NOMO-1 (cell line): Measurements from ENCODE around the gene OVOL1.
"Not testable (repeated sequence)": the region's sequence is repeated elsewhere in the genome, so short reads cannot be mapped to it uniquely, and the experiment has no call there.

ENCODE experiments used
- DNase-seq, 2 experiments: peaks; one replicate each; lab custom pipeline; 2025; ENCODE audit not compliant: unreplicated experiment in 2 of 2; lab: John Stamatoyannopoulos, UW

The OVOL1 gene

DNA sequence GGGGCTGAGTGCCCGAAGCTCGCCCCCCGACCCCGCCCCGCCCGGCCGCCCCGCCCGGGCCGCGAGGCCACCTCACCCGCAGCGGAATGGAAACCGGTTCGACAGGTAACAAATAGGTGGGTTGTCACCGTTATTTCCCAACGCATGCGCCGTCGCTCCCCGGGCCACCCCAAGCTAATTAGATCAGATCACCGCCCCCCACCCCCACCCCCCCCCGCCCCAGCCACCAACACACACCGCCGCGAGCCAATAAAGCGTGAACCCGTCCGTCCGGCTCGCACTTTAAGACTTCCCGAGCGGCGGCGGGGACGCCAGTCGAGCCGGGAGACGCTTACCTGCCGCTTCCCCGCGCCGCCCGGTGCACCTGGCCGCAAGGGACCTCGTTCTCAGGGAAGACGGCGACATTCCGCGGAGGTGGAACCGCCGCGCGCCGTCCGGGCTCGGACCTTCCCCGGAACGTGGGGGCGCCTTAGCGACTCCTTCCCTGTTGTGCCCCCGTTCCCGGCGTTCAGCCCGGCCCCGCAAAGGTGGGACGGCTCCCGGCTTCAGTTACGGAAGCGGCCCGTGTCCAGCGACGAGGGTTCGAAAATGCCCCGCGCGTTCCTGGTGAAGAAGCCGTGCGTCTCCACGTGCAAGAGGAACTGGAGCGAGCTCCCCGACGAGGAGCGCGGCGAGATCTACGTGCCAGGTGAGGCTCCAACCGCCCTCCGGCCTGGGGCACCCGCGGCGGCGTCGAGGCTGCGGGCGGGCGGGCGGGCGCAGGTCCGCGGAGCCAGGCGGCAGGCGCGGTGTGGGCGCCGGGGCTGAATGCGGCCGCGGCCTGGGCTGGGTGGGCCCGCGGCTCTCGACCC is at the start of gene OVOL1:
Gene OVOL1, plus strand, starts transcription at position 278 of the 851 bp plus-strand sequence. Its CDS starts 311 bp downstream, at position 589.
- no peak for DNase-seq

DNA sequence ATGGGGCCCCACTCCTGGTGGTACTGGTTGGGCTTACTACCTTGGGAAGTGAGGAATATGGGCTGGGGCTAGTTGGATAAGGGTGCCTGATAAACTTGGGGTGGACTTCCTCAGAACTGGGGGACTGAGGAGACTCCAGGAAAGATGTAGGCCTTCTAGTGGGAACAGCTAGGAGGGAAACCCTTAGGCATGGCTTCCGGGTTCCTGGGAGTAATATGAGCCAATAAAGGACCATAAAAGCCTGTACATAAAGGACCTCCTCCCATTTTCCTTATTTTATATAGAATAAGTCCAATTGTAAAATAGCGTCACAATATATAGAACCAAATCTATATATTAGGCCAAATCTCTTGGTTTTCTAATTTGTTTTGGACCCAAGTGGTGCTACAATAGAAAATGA is 47.8 kb upstream of the OVOL1 start:
- no peak for DNase-seq

DNA sequence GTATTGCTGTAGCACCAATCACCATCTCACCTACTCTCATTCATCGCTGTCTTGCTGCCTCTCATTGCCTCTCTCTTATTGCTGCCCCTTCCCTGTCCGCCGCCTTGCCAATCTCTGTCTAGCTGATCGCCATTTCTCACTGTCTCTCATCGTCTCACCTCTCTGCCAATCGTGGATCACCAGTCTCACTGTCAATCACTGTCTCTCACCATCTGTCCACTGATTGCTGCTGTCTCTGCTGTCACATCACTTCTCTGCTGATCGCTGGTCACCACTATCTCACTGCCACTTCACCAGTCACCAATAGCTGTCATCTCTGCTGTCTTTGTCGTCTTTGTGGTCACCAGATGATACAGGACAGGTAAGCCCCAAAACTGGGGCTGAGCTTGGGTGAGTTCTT is 45.7 kb upstream of the OVOL1 start:
- DNase-seq: no peak

DNA sequence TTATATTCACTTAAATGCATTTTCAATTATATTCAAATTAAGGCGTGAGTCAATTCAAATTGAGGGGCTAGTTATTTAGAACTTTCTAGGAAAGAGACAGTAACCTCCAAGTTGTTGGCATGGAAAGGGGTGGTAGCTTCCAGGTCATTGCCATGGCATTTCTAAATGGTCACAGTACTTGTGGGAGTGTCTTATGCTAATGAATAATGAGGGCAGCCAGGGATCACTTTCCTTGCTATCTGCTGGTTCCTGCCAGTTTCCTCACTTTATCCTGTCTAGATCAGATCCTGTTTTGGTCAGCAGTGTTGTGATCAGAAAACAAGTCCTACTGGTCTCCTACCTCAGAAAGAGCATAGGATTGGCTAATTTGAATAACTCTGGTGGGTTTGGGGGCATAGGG is 44.5 kb upstream of the OVOL1 start:
- DNase-seq: no peak

DNA sequence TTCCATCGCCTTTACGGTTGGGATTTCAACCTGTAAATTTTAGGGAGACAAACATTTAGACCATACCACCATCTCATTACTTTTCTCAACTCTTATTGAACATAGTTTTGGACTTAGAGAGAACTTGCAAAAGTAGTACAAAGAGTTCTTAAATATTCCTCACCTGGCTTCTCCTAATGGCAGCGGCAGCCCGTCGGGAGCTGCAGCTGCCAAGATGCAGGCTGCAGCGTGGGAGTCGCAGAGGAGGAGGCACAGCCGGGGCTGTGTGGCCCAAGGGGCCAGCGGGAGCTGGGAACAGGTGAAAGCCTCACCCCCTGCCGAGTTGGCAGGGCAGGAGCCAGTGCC is 43.2 kb upstream of the OVOL1 start:
- no peak for DNase-seq

DNA sequence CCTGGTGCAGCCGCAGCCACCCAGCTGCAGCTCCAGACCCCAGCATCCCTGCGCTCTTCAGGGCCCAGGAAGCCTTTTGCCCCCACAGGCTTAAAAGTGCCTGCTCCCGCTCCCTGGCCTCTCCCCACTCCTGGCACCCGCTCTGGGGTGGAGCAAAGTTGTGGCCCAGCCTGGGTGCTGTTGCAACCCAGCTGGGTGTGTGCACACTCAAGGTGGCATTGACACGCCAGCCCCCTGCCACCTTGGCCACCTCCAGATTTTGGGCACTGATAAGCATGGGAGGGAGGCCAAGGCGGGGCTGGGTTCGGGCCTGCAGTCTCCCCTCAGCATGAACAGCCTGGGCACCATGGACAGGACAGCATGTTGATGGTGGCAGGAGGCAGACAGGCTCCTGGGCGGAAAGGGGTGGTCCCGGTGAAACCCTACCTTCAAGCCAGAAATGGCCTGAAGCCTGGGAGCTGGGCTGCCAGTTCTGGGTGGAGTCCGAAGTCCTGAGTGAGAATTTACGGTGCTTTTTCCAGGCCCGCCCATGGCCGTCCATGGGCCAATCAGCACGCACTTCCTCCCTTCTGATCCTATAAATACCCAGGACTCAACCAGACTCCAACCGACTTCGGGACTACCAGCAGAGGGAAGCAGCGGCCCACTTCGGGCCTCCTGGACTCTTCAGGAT is 42.7 kb upstream of the OVOL1 start:
- DNase-seq: peak; percentile 59 to 76

DNA sequence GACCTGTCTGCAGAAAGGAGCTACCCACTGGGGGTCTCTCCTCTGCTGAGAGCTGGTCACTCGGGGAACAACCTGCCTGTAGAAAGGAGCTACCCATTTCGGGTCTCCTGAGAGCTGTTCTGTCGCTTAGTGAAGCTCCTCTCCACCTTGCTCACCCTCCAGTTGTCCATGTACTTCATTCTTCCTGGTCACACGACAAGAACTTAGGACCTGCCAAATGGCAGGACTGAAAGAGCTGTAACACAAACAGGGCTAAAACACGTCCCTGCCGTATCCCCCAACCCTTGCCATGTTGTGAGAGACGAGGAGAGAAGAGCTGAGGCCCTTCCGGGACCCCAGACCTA is 42.2 kb upstream of the OVOL1 start:
- DNase-seq: no peak

DNA sequence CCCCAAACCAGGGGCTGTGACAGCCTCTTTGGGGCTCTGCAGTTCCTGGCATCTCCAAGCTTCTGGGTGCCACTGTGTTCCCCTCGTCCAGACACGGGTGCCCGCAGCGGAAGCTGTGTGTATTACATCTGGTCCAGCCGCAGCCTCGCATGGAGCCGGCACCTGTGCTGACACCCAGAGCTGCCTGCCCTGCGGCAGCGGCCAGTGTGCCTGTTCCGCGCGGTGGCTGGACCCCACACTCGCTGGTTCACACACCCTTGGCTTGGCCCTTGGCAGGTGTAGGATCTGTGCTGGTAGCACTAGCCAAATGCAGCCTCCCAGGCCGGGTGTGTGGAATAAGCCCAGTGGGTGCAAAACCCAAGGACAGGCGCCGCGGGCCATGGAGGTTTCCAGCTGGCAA is 41.8 kb upstream of the OVOL1 start:
- no peak for DNase-seq

DNA sequence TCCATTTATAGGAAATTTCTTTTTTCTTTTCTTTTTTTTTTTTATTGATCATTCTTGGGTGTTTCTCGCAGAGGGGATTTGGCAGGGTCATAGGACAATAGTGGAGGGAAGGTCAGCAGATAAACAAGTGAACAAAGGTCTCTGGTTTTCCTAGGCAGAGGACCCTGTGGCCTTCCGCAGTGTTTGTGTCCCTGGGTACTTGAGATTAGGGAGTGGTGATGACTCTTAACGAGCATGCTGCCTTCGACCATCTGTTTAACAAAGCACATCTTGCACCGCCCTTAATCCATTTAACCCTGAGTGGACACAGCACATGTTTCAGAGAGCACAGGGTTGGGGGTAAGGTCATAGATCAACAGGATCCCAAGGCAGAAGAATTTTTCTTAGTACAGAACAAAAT is 24.7 kb upstream of the OVOL1 start:
- DNase-seq: not testable (repeated sequence)

DNA sequence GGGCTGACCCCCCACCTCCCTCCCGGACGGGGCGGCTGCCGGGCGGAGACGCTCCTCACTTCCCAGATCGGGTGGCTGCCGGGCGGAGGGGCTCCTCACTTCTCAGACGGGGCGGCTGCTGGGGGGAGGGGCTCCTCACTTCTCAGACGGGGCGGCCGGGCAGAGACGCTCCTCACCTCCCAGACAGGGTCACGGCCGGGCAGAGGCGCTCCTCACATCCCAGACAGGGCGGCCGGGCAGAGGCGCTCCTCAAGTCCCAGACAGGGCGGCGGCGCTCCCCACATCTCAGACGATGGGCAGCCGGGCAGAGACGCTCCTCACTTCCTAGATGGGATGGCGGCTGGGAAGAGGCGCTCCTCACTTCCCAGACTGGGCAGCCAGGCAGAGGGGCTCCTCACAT is 24.0 kb upstream of the OVOL1 start:
- DNase-seq: not testable (repeated sequence)

DNA sequence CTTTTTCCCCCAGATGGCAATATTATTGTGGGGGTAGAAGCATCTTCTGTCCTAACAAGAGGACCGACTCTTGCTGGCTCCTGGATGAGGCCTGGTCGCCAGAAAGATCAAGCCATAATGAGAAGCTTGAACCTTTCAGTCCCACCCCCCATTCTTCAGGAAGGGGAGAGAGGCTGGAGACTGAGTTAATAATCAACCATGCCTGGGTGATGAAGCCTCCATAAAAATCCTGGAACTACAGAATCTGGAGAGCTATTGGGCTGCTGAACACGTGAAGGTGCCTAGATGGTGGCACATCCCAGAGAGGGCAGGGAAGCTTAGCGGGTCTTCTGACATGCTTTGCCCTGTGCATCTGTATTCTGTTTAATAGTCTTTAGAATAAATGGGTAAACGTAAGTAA is 22.4 kb upstream of the OVOL1 start:
- no peak for DNase-seq

DNA sequence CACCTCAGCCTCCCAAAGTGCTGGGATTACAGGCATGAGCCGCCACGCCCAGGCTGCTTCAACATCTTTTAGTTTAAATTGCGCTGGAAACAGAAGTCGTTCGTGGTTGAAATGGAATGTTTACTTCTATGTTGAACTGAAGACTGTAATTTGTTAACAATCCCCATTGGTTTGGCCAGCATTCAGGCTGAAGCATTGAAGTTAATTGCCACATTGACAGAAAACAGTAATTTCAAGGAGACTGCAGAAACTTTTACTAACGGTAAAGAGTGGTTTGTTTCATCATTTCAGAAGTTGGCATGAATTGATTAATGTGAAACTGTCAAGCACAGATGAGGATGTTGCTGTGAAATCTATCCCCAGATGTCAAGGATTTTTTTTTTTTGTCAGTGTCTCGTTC is 20.3 kb upstream of the OVOL1 start:
- DNase-seq: peak; percentile 89 to 99

DNA sequence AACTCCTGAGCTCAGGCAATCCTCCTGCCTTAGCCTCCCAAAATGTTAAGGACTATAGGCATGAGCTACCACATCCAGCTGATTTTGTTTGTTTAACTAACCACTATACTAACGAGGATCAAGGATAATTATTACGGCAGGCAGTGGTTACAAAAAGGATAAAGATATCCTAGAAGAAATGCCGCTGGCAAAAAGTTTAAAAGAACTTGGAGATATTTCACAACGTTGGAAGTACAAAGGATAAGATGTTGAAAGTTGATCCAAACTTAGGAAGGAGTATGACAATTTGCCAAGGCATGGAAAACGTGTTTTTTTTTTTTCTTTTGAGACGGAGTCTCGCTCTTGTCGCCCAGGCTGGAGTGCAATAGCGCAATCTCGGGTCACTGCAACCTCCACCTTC is 19.5 kb upstream of the OVOL1 start:
- no peak for DNase-seq

DNA sequence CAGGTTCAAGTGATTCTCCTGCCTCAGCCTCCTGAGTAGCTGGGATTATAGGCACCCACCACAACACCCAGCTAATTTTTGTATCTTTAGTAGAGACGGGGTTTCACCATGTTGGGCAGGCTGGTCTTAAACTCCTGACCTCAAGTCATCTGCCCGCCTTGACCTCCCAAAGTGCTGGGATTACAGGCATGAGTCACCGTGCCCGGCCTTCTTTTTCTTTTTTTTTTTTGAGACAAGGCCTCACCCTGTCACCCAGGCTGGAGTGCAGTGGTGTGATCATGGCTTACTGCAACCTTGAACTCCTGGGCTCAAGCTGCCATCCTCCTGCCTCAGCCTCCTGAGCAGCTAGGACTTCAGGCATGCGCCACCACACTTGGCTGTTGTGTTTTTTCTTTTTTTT is 19.1 kb upstream of the OVOL1 start:
- not testable (repeated sequence) for DNase-seq

DNA sequence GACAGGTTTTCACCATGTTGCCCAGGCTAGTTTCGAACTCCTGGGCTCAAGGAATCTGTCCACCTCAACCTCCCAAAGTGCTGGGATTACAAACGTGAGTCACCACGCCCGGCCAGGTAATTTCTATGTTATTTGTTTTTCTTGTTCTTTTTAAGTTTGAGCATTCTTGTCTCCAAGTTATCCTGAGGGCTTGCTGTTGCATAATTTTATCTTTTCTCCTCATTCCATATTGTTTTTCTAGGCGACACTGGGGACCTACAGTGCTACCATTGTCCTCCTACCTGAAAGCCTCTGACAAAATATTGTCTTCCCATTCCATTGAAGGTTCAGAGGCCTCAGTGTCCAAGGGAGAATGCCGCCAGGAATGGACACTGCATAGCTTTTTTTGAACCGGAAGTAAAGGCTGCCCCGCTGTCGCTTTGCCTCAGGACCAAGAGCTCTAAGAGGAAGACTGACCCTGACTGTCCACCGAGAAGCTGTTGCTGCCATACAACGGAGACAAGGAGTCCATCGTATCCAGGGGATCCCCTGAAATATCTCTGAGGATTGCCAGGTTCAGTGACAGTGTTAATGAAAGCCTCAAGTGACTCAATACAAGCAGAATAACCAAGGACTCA is 15.8 kb upstream of the OVOL1 start:
- no peak for DNase-seq

DNA sequence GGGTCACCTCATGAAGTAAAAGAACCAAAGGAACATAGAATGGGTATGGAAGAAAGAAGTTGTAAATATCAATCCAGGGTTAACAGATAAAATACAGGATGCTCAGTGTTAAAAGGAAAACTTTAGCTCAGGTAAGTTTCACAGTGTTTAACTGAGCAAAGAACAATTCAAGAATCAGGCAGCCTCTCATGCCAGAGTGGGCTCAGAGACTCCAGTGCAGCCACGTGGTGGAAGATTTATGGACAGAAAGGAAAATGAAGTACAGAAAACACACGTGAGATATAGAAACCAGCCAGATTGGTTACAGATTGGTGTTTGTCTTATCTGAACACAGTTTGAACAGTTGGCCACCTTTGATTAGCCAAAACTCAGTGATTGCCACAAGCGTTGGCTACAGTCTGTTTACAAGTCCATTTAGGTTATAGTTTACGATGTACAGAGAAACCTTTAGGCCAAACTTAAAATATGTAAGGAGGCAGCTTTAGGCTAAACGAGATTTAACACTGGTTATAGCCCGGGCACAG is 15.2 kb upstream of the OVOL1 start:
- DNase-seq: no peak

DNA sequence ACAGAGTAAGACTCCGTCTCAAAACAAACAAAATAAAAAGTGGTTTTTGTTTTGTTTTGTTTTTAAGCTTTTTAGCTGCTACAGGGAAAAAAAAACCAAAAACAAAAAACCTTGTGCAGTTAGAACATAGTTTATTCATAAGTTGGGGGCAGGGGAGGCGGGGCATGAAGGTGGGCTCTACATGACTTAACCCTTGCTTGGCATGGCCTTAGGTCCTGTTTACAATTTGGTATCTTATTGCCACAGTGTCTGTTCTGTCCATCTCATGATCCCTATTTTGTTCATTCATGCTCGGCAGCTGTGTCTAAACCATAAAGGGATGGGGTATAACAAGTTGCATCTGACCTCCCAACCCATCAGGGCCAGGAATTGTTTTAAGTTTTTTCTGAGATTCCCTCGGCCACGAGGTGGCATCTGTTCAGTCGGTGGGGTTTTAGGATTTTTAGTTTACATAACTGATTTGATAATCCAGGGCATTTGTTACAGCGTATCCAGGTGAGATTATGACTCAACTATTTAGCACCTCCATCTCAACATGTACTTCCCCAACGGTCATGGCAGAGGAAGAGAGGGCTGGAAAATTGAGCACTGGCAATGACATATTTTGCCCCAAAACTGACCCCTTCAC is 13.0 kb upstream of the OVOL1 start:
- no peak for DNase-seq

DNA sequence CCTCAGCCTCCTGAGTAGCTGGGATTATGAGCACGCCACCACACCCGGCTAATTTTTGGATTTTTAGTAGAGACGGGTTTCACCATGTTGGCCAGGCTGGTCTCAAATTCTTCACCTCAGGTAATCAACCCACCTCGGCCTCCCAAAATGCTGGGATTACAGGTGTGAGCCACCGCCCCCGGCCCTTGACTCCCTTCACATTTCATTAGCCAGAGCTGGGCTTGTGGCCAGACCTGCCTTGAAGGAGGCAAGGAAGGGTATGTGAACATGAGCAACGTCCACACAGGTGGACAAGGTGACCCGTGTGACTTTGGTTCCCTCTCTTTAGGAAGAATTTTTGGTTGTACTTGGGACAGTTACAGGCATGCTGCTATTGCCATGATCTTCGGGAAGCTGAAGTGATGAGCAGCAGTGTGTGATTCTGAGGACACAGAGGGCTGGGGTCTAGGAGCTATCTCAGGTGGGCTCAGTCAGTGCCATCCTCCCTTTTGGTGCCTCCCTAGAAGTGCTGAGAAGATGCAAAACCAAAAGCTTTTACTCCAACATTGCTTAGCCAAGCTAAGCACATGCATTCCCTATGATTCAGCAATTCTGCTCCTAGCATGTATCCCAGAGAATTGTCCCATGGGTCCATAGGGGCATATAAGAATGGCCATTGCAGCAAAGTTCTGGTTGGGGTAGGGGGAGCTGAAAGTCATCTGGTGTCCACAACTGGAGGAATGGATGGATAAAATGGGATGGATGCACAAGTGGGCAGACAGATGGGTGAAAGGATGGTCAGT is 12.1 kb upstream of the OVOL1 start:
- no peak for DNase-seq

DNA sequence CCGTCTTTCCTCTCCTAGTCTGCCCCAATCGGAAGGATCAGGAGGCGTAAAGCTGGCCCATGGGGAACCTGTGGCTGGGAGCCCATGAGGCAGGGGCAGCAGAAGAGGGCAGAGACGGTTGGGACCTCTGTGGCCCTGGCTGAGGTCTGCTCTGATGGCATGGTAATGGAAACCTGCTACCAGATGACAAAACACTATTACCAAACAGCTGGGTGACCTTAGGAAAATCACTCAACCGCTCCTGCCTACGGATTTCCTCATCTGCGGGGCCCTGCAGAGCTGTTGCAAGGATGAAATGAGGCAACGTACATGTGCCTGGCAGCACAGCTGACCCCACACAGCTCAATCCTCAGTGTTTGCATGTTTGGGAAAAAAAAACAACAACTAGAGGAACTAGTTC is 10.7 kb upstream of the OVOL1 start:
- DNase-seq: peak; percentile 94 to 98

DNA sequence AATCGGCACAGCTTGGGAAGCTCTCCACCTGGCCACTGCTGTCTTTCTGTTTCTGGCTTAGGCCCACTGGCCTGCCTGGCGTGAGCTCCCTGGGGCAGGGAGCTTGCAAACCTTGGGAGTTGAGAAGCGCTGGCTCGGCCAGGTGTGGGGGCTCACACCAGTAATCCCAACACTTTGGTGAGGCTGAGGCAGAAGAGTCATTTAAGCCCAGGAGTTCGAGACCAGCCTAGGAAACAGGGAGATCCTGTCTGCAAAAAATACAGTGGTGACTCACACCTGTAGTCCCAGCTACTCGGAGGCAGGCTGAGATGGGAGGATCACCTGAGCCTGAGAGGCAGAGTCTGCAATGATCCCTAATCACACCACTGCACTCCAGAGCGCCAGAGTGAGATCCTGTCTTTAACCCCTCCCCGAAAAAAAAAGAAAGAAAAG is 10.1 kb upstream of the OVOL1 start:
- DNase-seq: no peak

DNA sequence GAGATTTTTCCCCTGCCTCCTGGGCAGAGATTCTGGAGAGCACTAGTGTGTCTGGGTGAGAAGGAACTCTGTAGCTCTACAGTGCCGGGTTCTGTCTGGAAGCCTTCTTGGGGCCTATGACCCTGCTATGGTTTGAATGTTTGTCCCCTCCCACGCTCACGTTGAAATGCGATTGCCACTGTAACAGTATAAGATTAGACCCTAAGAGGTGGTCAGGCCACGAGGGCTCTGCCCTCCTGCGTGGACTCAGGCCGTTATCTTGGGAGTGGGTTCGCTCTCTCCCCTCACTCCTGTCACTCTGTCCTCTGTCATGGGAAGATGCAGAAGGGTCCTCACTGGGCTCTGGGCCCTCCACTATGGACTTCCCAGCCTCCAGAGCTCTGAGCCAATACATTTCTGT is 9.6 kb upstream of the OVOL1 start:
- DNase-seq: no peak
